ENCODE results near the gene MRPL18.

Gene MRPL18

GRCh38 chr6:159838020-159838744 is 47.9 kb downstream of the MRPL18 start:
- no peak for DNase-seq

DNA sequence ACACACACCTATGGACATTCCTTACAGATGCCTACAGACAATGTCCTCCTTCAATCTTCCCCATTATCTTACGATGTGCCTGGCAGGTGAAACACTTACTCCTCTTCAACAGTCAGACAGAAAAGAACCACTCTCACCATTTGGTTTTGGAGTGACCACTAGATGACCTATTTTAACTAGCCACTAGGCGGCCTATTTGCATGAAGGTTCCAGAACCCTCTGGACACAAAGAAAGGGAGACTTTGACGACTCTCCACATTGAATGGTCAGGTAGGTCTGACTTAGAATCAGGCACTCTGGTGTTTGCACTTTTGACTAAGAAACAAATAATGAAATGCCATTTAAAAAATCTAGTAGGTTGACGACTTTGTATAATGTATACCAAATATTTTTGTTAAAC is 51.8 kb downstream of the MRPL18 start:
- no peak for DNase-seq

GRCh38 chr6:159844737-159845645 is 54.7 kb downstream of the MRPL18 start:
- DNase-seq = no peak
